GM19240 (cell line): ENCODE data around the gene RAPGEF6.
"Not testable (repeated sequence)": the region's sequence is repeated elsewhere in the genome, so short reads cannot be mapped to it uniquely, and the experiment has no call there.

Experiments
- DNase-seq: peaks from one replicate; pipeline ENCODE4 v3.0.0; 2011; ENCODE audit warnings: low spot score; ENCODE audit not compliant: insufficient read length

RAPGEF6 gene

GRCh38 chr5:131608597-131608996 is 26.4 kb downstream of the RAPGEF6 start:
- no peak for DNase-seq

GRCh38 chr5:131607903-131608540 is 27.0 kb downstream of the RAPGEF6 start:
- DNase-seq = no peak

GRCh38 chr5:131607418-131607817 is 27.6 kb downstream of the RAPGEF6 start:
- DNase-seq = no peak

GRCh38 chr5:131605086-131605485 is 29.9 kb downstream of the RAPGEF6 start:
- no peak for DNase-seq

GRCh38 chr5:131595088-131596033 is 39.7 kb downstream of the RAPGEF6 start:
- DNase-seq = no peak

GRCh38 chr5:131593921-131594320 is 41.1 kb downstream of the RAPGEF6 start:
- DNase-seq = no peak

GRCh38 chr5:131593436-131593835 is 41.6 kb downstream of the RAPGEF6 start:
- DNase-seq = not testable (repeated sequence)

- DNase-seq = peak; percentile 22
Measured at GRCh38 chr5:131589510-131590348, 45.3 kb downstream of the RAPGEF6 start.

- DNase-seq = no peak
Measured at GRCh38 chr5:131587541-131587940, 47.5 kb downstream of the RAPGEF6 start.

- DNase-seq = no peak
Measured at GRCh38 chr5:131581702-131582101, 53.3 kb downstream of the RAPGEF6 start.

- DNase-seq = no peak
Measured at GRCh38 chr5:131579917-131580671, 54.9 kb downstream of the RAPGEF6 start.

- DNase-seq = no peak
Measured at GRCh38 chr5:131575660-131576227, 59.3 kb downstream of the RAPGEF6 start.

- no peak for DNase-seq
Measured at GRCh38 chr5:131571669-131572168, 63.3 kb downstream of the RAPGEF6 start.

- no peak for DNase-seq
Measured at GRCh38 chr5:131570757-131571156, 64.3 kb downstream of the RAPGEF6 start.

GRCh38 chr5:131564229-131564652 is 70.8 kb downstream of the RAPGEF6 start:
- no peak for DNase-seq

GRCh38 chr5:131563434-131564228 is 71.4 kb downstream of the RAPGEF6 start:
- no peak for DNase-seq

- DNase-seq = no peak
Measured at GRCh38 chr5:131550606-131551005, 84.4 kb downstream of the RAPGEF6 start.

- no peak for DNase-seq
Measured at GRCh38 chr5:131548176-131548575, 86.9 kb downstream of the RAPGEF6 start.

GRCh38 chr5:131545845-131546244 is 89.2 kb downstream of the RAPGEF6 start:
- DNase-seq = no peak

- no peak for DNase-seq
Measured at GRCh38 chr5:131542723-131543122, 92.3 kb downstream of the RAPGEF6 start.
